HG02970 (cell line): ENCODE data around the gene DYRK3.

Source experiments
- ATAC-seq: cut with Tn5 transposase; IDR thresholded peaks from one replicate; pipeline ENCODE4 v1.9.1; 2021; ENCODE audit warnings: mild to moderate bottlenecking, moderate library complexity, moderate number of reproducible peaks; ENCODE audit not compliant: unreplicated experiment, low FRiP score

The DYRK3 gene

GRCh38 chr1:206679738-206680211, 44.4 kb downstream of the DYRK3 start:
- ATAC-seq, result peak; percentile 78

- no peak for ATAC-seq
Measured at GRCh38 chr1:206680279-206680678, 44.9 kb downstream of the DYRK3 start.

GRCh38 chr1:206681359-206681758, 46.0 kb downstream of the DYRK3 start:
- ATAC-seq, result no peak

- ATAC-seq, result no peak
Measured at GRCh38 chr1:206682111-206682510, 46.8 kb downstream of the DYRK3 start.

GRCh38 chr1:206683313-206683712, 48.0 kb downstream of the DYRK3 start:
- no peak for ATAC-seq

GRCh38 chr1:206684003-206684402, 48.7 kb downstream of the DYRK3 start:
- no peak for ATAC-seq

GRCh38 chr1:206684478-206685333, 49.4 kb downstream of the DYRK3 start, which contains the start of gene MAPKAPK2:
Gene MAPKAPK2, plus strand, starts transcription at chr1:206684905. Its CDS starts 325 bp downstream, at chr1:206685230.
- ATAC-seq, result no peak

GRCh38 chr1:206685334-206685768, 50.0 kb downstream of the DYRK3 start:
- no peak for ATAC-seq

GRCh38 chr1:206685769-206686477, 50.6 kb downstream of the DYRK3 start:
- ATAC-seq, result no peak

GRCh38 chr1:206686478-206687249, 51.3 kb downstream of the DYRK3 start:
- ATAC-seq, result no peak

- no peak for ATAC-seq
Measured at GRCh38 chr1:206687251-206687914, 52.0 kb downstream of the DYRK3 start.

- ATAC-seq, result no peak
Measured at GRCh38 chr1:206687915-206688442, 52.6 kb downstream of the DYRK3 start.

GRCh38 chr1:206690516-206690915, 55.2 kb downstream of the DYRK3 start:
- ATAC-seq, result no peak

- no peak for ATAC-seq
Measured at GRCh38 chr1:206691604-206692003, 56.3 kb downstream of the DYRK3 start.

GRCh38 chr1:206693029-206693428, 57.7 kb downstream of the DYRK3 start:
- ATAC-seq, result no peak

- ATAC-seq, result no peak
Measured at GRCh38 chr1:206693592-206693991, 58.3 kb downstream of the DYRK3 start.

GRCh38 chr1:206694171-206695124, 59.1 kb downstream of the DYRK3 start:
- no peak for ATAC-seq

- no peak for ATAC-seq
Measured at GRCh38 chr1:206695733-206696132, 60.4 kb downstream of the DYRK3 start.
